ENCODE measurements around the gene CLCNKA.

The CLCNKA gene

DNA sequence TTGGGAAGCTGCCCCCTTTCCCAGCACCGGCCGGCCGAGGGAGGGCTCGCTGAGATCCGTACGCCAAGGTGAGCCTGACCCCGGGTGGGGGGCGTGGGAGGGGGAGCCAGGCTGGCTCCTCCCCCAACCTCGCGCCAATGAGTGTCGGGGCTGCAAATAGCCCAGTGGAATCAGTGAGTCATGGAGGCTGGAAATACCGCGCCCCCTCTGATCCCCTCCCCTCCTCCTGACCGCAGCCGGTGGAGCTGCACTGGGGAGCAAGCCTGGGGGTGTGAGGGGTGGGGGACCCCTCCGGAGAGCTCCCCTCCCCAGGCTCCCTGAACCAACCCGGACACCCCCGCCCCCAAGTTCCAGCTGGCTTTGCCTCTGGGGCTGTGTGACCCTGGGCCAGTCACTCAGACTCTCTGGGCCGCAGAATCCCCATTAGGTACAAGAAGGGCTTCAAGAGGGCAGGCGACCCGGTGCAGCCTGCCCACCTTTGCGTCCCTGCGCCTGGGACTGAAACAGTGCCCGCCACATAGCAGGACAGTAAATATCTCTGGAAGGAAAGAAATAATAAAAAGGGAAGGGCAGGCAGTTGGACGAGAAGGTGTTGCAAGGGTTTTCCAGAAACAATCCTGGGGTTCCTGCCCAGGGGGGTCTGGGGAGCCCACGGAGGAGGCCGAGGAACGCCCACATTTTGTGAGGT, 8.5 kb upstream of the CLCNKA start:
- no peaks in the 10 kb centered on the region for H3K36me3 ChIP-seq (ENCODE audit: control insufficient read depth in 4 of 4, insufficient read depth in 4 of 4, low read length in 3 of 4)
- no peaks in the 10 kb centered on the region for H3K9me3 ChIP-seq (ENCODE audit: control extremely low read depth in 1 of 5, control insufficient read depth in 4 of 5, insufficient read depth in 2 of 5, low read depth in 1 of 5, low read length in 4 of 5)
- H3K27ac ChIP-seq (ENCODE audit: insufficient read depth in 1 of 2, low read depth in 1 of 2, low read length in 2 of 2, poor library complexity in 1 of 2, severe bottlenecking in 2 of 2), result peak overlapping the region in 1 of 2 experiments; percentile 54
- peak; percentile 65 to 88 (median 88) for DNase-seq
- WGBS (ENCODE audit: insufficient coverage), result 87% methylated on average over 10 of the region's 28 CpGs
- ChIA-PET POLR2A (no interaction called here), CTCF (interaction anchor here (1.4 to 1.5 kb wide), 2 partner anchors 44 to 198 kb away, joined by 3 to 4 read pairs; no protein-coding TSS in a partner anchor)
- peaks cover 0 to 2% (median 0%) of the 10 kb centered on the region in 5 experiments for H3K27me3 ChIP-seq (replicated peaks in 2 of 5; ENCODE audit: control insufficient read depth in 4 of 5, insufficient read depth in 5 of 5, low read length in 4 of 5)
- peaks cover 0 to 25% (median 17%) of the 10 kb centered on the region in 4 experiments for H3K4me1 ChIP-seq (ENCODE audit: control extremely low read depth in 1 of 4, control insufficient read depth in 4 of 4, insufficient read depth in 4 of 4, low read length in 3 of 4)
- peak overlapping the region in 6 of 7 experiments; percentile 26 to 69 (median 57) for H3K4me3 ChIP-seq (ENCODE audit: control insufficient read depth in 1 of 7, extremely low read depth in 1 of 7, insufficient read depth in 4 of 7, low read depth in 2 of 7, low read length in 6 of 7)

DNA sequence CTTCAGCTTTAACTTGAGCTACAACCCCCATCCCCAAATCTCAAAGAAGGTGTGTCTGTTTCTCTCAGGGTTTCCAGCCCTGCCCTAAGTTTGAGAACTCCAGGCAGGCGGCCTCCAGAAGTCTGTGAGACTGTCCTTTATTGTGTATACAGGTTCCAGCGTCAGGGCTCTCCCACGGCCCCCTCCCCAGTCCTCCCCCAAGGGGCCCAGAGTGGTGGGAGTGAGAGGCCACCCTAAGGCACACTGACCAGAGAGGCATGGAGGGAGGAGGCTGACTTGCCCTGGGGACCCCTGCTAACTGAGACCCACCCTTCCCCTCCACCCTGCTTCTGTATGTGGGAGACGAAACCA, 8.0 kb upstream of the CLCNKA start:
- ChIA-PET CTCF (interaction anchor here (1.0 to 1.5 kb wide), 2 partner anchors 199 to 202 kb away, joined by 3 read pairs; no protein-coding TSS in a partner anchor), POLR2A (no interaction called here)
- Histone ChIP-seq H3K36me3 (ENCODE audit: control insufficient read depth in 4 of 4, insufficient read depth in 4 of 4, low read length in 3 of 4) (no peaks in the 10 kb centered on the region), H3K4me3 (ENCODE audit: control insufficient read depth in 1 of 7, extremely low read depth in 1 of 7, insufficient read depth in 4 of 7, low read depth in 2 of 7, low read length in 6 of 7) (no peak overlapping the region), H3K4me1 (ENCODE audit: control extremely low read depth in 1 of 4, control insufficient read depth in 4 of 4, insufficient read depth in 4 of 4, low read length in 3 of 4) (peaks cover 0 to 25% (median 17%) of the 10 kb centered on the region in 4 experiments), H3K27ac (ENCODE audit: insufficient read depth in 1 of 2, low read depth in 1 of 2, low read length in 2 of 2, poor library complexity in 1 of 2, severe bottlenecking in 2 of 2) (peak overlapping the region in 1 of 2 experiments; percentile 54), H3K27me3 (replicated peaks in 2 of 5; ENCODE audit: control insufficient read depth in 4 of 5, insufficient read depth in 5 of 5, low read length in 4 of 5) (peaks cover 0 to 2% (median 0%) of the 10 kb centered on the region in 5 experiments), H3K9me3 (ENCODE audit: control extremely low read depth in 1 of 5, control insufficient read depth in 4 of 5, insufficient read depth in 2 of 5, low read depth in 1 of 5, low read length in 4 of 5) (no peaks in the 10 kb centered on the region)
- DNase-seq, result no peak
- 94% methylated on average over 2 of the region's 4 CpGs for whole genome bisulfite sequencing (ENCODE audit: insufficient coverage)

DNA sequence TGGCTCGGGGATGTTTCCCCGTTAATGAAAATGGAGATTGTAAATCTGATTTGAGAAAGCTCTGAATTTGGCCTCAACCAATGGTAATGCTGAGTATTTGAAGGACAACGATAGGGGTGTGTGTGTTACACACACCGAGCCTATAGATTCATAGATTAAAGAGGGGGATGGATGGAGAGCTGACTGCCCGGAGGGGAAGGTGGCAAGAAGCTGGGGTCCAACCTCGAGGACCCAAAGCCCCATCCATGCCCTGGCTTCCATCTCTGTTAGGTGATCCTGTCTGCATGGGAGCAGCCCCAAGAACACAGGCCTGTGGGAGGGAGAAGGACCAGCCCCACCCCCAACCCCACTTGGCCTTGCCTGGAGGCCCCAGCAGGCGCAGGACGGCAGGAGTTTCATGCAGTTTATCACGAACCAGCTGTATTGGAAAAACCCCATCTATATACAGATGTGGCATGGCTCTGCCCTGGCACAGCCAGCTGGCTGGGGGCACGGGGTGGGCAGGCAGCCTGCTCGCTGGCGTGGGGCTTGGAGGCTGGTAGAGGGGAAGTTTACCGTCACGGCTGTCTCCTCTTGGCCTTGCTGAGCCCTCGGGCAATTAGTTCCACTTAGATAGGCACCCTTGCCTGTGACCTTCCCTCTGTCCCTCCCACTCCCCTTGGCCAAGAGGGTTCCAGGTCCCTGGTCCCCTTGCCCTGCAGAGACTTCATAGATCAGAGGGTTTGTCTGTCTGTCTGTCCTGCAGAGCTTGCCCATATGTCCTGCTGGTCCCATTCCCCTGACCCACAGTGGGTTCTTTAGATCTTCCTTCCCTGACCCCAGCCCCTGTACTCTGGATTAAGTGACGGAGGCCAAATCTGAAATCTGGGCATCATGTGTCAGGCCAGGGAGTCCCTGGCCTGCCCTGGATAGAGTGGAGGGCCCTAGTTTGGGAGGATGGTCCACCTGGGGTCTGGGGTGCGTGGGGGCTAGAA, 7.0 kb upstream of the CLCNKA start:
- no peaks in the 10 kb centered on the region for H3K36me3 ChIP-seq (ENCODE audit: control insufficient read depth in 4 of 4, insufficient read depth in 4 of 4, low read length in 3 of 4)
- ChIA-PET CTCF (interaction anchor here (0.8 to 1.5 kb wide), 5 partner anchors 11 to 203 kb away, joined by 3 to 5 read pairs (median 3); no protein-coding TSS in a partner anchor), POLR2A (no interaction called here)
- 80% methylated on average over 12 of the region's 17 CpGs for WGBS (ENCODE audit: insufficient coverage)
- H3K4me1 ChIP-seq (ENCODE audit: control extremely low read depth in 1 of 4, control insufficient read depth in 4 of 4, insufficient read depth in 4 of 4, low read length in 3 of 4), result peaks cover 0 to 25% (median 17%) of the 10 kb centered on the region in 4 experiments
- no peak overlapping the region for H3K27ac ChIP-seq (ENCODE audit: insufficient read depth in 1 of 2, low read depth in 1 of 2, low read length in 2 of 2, poor library complexity in 1 of 2, severe bottlenecking in 2 of 2)
- no peak overlapping the region for H3K4me3 ChIP-seq (ENCODE audit: control insufficient read depth in 1 of 7, extremely low read depth in 1 of 7, insufficient read depth in 4 of 7, low read depth in 2 of 7, low read length in 6 of 7)
- peak in 2 of 3 donors; percentile 41 to 44 for DNase-seq
- peaks cover 0 to 2% (median 0%) of the 10 kb centered on the region in 5 experiments for H3K27me3 ChIP-seq (replicated peaks in 2 of 5; ENCODE audit: control insufficient read depth in 4 of 5, insufficient read depth in 5 of 5, low read length in 4 of 5)
- H3K9me3 ChIP-seq (ENCODE audit: control extremely low read depth in 1 of 5, control insufficient read depth in 4 of 5, insufficient read depth in 2 of 5, low read depth in 1 of 5, low read length in 4 of 5), result no peaks in the 10 kb centered on the region

DNA sequence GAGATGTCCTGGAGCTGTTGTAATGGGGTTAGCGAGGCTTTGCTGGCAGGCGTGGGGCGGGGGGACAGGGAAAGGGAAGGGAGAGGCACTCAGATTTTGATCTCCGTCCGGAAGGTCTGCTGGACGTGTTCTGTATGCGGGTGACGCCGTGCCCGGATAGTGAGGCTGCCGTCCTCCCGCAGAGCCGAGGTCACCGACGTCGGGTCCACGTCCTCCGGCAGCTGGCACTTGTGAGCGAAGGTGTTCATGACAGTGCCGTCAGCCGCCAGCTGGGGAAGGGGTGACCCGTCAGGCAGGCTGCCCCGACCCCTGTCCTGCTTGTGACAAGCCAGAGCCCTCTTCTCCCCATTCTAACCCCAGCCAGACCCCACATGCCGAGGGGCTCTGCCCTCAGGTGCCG, 6.3 kb upstream of the CLCNKA start:
- DNase-seq, result no peak
- CTCF ChIA-PET, result interaction anchor here (0.8 to 1.3 kb wide), 3 partner anchors 11 to 18 kb away, joined by 3 to 5 read pairs (median 3); no protein-coding TSS in a partner anchor
- no peaks in the 10 kb centered on the region for H3K36me3 ChIP-seq (ENCODE audit: control insufficient read depth in 4 of 4, insufficient read depth in 4 of 4, low read length in 3 of 4)
- peaks cover 0 to 2% (median 0%) of the 10 kb centered on the region in 5 experiments for H3K27me3 ChIP-seq (replicated peaks in 2 of 5; ENCODE audit: control insufficient read depth in 4 of 5, insufficient read depth in 5 of 5, low read length in 4 of 5)
- no peaks in the 10 kb centered on the region for H3K9me3 ChIP-seq (ENCODE audit: control extremely low read depth in 1 of 5, control insufficient read depth in 4 of 5, insufficient read depth in 2 of 5, low read depth in 1 of 5, low read length in 4 of 5)
- WGBS (ENCODE audit: insufficient coverage), result 97% methylated on average over 25 of the region's 25 CpGs
- H3K4me1 ChIP-seq (ENCODE audit: control extremely low read depth in 1 of 4, control insufficient read depth in 4 of 4, insufficient read depth in 4 of 4, low read length in 3 of 4), result peaks cover 0 to 25% (median 17%) of the 10 kb centered on the region in 4 experiments
- POLR2A ChIA-PET, result no interaction called here
- H3K27ac ChIP-seq (ENCODE audit: insufficient read depth in 1 of 2, low read depth in 1 of 2, low read length in 2 of 2, poor library complexity in 1 of 2, severe bottlenecking in 2 of 2), result no peak overlapping the region
- H3K4me3 ChIP-seq (ENCODE audit: control insufficient read depth in 1 of 7, extremely low read depth in 1 of 7, insufficient read depth in 4 of 7, low read depth in 2 of 7, low read length in 6 of 7), result no peak overlapping the region

DNA sequence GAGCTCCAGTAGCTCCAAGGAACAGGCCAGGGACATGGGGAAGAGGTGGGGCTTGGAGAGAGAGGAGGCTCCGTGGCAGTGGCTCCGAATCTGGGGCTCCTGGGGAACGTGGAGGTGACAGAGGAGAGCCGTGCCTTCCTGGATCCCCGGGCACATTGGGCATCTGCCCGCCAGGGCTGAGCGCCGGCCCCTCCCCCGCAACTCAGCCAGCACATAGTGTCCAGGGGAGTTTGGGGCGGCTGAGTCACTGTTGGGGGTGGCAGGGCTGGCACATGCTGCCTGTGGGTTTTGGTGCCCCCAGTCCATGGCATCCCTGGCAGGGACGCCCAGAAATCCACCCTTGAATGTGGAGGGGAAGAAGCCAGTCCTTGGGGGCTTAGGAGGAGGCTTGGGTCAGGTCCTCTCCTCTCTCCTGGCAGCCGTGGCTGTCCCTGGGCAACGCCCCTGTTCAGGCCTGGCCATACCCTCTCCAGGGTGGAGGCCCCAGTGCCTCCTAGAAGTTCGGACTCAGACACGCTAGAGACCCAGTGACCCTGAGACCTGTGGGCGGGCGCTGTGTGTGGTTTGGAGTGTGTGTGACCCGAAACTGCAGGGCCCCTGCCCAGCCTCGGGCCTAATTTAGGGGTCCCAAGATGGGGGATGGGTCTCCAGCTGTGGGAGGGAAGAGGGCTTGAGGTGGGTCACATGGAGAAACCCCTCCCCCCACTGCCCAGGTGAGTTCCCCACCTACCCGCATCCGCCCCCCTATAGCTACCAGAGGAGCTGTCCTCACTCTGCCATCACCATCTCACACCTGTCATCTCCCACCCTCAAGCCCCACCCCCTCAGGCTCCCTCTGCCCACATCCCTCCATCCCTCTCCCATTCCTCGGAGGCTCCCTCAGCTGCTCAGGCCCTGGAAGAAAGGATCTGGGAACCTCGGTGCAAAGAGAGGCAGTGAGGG, 5.6 kb upstream of the CLCNKA start:
- no peaks in the 10 kb centered on the region for H3K9me3 ChIP-seq (ENCODE audit: control extremely low read depth in 1 of 5, control insufficient read depth in 4 of 5, insufficient read depth in 2 of 5, low read depth in 1 of 5, low read length in 4 of 5)
- H3K4me3 ChIP-seq (ENCODE audit: control insufficient read depth in 1 of 7, extremely low read depth in 1 of 7, insufficient read depth in 4 of 7, low read depth in 2 of 7, low read length in 6 of 7), result no peak overlapping the region
- peaks cover 0 to 25% (median 17%) of the 10 kb centered on the region in 4 experiments for H3K4me1 ChIP-seq (ENCODE audit: control extremely low read depth in 1 of 4, control insufficient read depth in 4 of 4, insufficient read depth in 4 of 4, low read length in 3 of 4)
- H3K36me3 ChIP-seq (ENCODE audit: control insufficient read depth in 4 of 4, insufficient read depth in 4 of 4, low read length in 3 of 4), result no peaks in the 10 kb centered on the region
- no peak for DNase-seq
- ChIA-PET CTCF (interaction anchor here (0.8 to 1.3 kb wide), 2 partner anchors 10 to 15 kb away, joined by 3 to 5 read pairs; no protein-coding TSS in a partner anchor), POLR2A (no interaction called here)
- H3K27me3 ChIP-seq (replicated peaks in 2 of 5; ENCODE audit: control insufficient read depth in 4 of 5, insufficient read depth in 5 of 5, low read length in 4 of 5), result peaks cover 0 to 2% (median 0%) of the 10 kb centered on the region in 5 experiments
- no peak overlapping the region for H3K27ac ChIP-seq (ENCODE audit: insufficient read depth in 1 of 2, low read depth in 1 of 2, low read length in 2 of 2, poor library complexity in 1 of 2, severe bottlenecking in 2 of 2)
- 89% methylated on average over 12 of the region's 23 CpGs for WGBS (ENCODE audit: insufficient coverage)

DNA sequence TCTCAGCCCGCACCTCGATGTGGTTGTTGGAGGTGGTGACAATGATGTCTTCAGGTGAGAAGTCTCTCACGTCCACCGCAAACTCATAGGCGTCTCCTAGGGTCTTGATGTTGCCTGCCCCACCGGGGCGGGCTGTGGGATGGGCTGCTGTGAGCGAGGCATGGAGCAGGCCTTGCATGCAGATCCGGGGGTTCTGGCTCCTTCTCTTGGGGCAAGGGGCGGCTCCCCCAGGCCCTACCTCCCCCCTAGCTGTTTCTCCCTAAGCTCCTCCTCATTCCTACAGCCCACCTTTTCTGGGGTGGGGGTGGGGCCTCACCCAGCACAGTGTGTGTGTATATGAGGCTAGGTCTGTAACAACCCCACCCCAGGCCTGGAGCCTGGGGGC, 4.8 kb upstream of the CLCNKA start:
- ChIA-PET POLR2A (interaction anchor here (0.7 kb wide), 1 partner anchor 199 kb away, joined by 3 read pairs; no protein-coding TSS in a partner anchor), CTCF (no interaction called here)
- DNase-seq, result no peak
- Histone ChIP-seq H3K27ac (ENCODE audit: insufficient read depth in 1 of 2, low read depth in 1 of 2, low read length in 2 of 2, poor library complexity in 1 of 2, severe bottlenecking in 2 of 2) (no peak overlapping the region), H3K4me1 (ENCODE audit: control extremely low read depth in 1 of 4, control insufficient read depth in 4 of 4, insufficient read depth in 4 of 4, low read length in 3 of 4) (peaks cover 0 to 24% (median 17%) of the 10 kb centered on the region in 4 experiments), H3K27me3 (replicated peaks in 2 of 5; ENCODE audit: control insufficient read depth in 4 of 5, insufficient read depth in 5 of 5, low read length in 4 of 5) (peaks cover 0 to 3% (median 1%) of the 10 kb centered on the region in 5 experiments), H3K9me3 (ENCODE audit: control extremely low read depth in 1 of 5, control insufficient read depth in 4 of 5, insufficient read depth in 2 of 5, low read depth in 1 of 5, low read length in 4 of 5) (no peaks in the 10 kb centered on the region), H3K36me3 (ENCODE audit: control insufficient read depth in 4 of 4, insufficient read depth in 4 of 4, low read length in 3 of 4) (no peaks in the 10 kb centered on the region), H3K4me3 (ENCODE audit: control insufficient read depth in 1 of 7, extremely low read depth in 1 of 7, insufficient read depth in 4 of 7, low read depth in 2 of 7, low read length in 6 of 7) (no peak overlapping the region)
- 100% methylated on average over 5 of the region's 10 CpGs for WGBS (ENCODE audit: insufficient coverage)
